Endothelial cell (in vitro differentiated cells): Measurements from ENCODE around the gene RNASET2. TPM values are rescaled to one million over a fixed set of nuclear protein-coding genes. Genes with fewer than 3 reads are reported as not detected.

ENCODE experiments used
- DNase-seq: peaks from one replicate; pipeline ENCODE4 v3.0.0; 2021; ENCODE audit warnings: low spot score
- H3K27ac Mint-ChIP-seq: one replicate; pipeline ENCODE4 v1.8.0; 2021; ENCODE audit warnings: mixed read lengths, inconsistent platforms; ENCODE audit not compliant: unreplicated experiment
- H3K27me3 Mint-ChIP-seq: one replicate; pipeline ENCODE4 v1.8.0; 2021; ENCODE audit warnings: mild to moderate bottlenecking, moderate library complexity, mixed read lengths, inconsistent platforms; ENCODE audit not compliant: unreplicated experiment
- H3K36me3 Mint-ChIP-seq: one replicate; pipeline ENCODE4 v1.8.0; 2021; ENCODE audit warnings: mild to moderate bottlenecking, low read depth, mixed read lengths, inconsistent platforms; ENCODE audit not compliant: unreplicated experiment
- H3K4me1 Mint-ChIP-seq: one replicate; pipeline ENCODE4 v1.8.0; 2021; ENCODE audit warnings: mild to moderate bottlenecking, mixed read lengths, inconsistent platforms; ENCODE audit not compliant: unreplicated experiment
- H3K4me3 Mint-ChIP-seq: one replicate; pipeline ENCODE4 v1.8.0; 2021; ENCODE audit warnings: mild to moderate bottlenecking, mixed read lengths, inconsistent platforms; ENCODE audit not compliant: unreplicated experiment
- H3K9me3 Mint-ChIP-seq: one replicate; pipeline ENCODE4 v1.8.0; 2021; ENCODE audit warnings: mixed read lengths, inconsistent platforms; ENCODE audit not compliant: unreplicated experiment
- total RNA-seq: library from RNA; stranded (reverse); fragmentation: NEBNext Ultra II Directional; extraction: Animal tissue kit (Norgen Biotek cat#: 25700); gene quantifications from one replicate; pipeline ENCODE4 v1.2.1, GENCODE V29; 2021; ENCODE audit not compliant: unreplicated experiment
- TF ChIP-seq, protein P1 (sequence below): fragments of 200-600 bp; sonication (generic); IDR thresholded peaks from one replicate; pipeline ENCODE4 v1.5.0; 2021; ENCODE audit warnings: antibody characterized with exemption; ENCODE audit not compliant: unreplicated experiment

Gene RNASET2
- total RNA-seq, 1 donor from 2014 or later = 11.6 TPM

GRCh38 chr6:166996406-166996805, 40.1 kb upstream of the RNASET2 start:
- no peaks in the 10 kb centered on the region for H3K9me3 Mint-ChIP-seq
- H3K36me3 Mint-ChIP-seq = no peaks in the 10 kb centered on the region
- peaks cover 22% of the 10 kb centered on the region for H3K4me1 Mint-ChIP-seq
- DNase-seq = no peak
- peaks cover 5% of the 10 kb centered on the region for H3K27me3 Mint-ChIP-seq
- no peak overlapping the region for H3K27ac Mint-ChIP-seq
- TF ChIP-seq, protein P1, sequence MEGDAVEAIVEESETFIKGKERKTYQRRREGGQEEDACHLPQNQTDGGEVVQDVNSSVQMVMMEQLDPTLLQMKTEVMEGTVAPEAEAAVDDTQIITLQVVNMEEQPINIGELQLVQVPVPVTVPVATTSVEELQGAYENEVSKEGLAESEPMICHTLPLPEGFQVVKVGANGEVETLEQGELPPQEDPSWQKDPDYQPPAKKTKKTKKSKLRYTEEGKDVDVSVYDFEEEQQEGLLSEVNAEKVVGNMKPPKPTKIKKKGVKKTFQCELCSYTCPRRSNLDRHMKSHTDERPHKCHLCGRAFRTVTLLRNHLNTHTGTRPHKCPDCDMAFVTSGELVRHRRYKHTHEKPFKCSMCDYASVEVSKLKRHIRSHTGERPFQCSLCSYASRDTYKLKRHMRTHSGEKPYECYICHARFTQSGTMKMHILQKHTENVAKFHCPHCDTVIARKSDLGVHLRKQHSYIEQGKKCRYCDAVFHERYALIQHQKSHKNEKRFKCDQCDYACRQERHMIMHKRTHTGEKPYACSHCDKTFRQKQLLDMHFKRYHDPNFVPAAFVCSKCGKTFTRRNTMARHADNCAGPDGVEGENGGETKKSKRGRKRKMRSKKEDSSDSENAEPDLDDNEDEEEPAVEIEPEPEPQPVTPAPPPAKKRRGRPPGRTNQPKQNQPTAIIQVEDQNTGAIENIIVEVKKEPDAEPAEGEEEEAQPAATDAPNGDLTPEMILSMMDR = no peak
- no peak overlapping the region for H3K4me3 Mint-ChIP-seq

GRCh38 chr6:166989427-166990032, 33.2 kb upstream of the RNASET2 start:
- TF ChIP-seq, protein P1 = peak; percentile 42
- Mint-ChIP-seq H3K9me3 (no peaks in the 10 kb centered on the region), H3K27ac (no peak overlapping the region), H3K27me3 (peaks cover 2% of the 10 kb centered on the region), H3K36me3 (no peaks in the 10 kb centered on the region), H3K4me3 (no peak overlapping the region), H3K4me1 (no peaks in the 10 kb centered on the region)
- peak; percentile 30 for DNase-seq

DNA sequence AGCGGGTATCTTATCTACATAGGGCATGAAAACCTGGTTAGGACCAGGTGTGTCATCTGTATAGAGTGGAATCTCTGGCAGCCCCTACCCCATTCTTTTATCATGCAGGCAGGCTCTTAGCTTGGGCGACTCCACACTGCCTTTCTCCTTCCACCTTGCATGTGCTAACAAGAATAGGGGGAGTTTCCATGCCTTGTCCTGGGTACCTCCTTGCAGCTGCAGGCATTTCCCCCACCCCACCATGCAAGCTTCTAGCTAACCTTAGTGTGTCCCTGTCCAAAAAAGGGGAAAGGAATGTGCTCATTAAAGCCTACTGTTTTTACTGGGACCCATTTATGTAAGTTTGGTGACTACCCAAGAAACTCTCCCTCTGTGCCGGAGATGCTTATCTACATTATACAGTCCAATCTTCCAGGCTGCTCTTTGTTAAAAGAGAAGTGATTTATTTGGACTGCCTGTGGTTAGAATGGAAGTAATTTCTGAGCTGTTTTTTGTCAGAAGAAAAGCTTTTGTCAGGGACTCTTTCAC, 32.4 kb upstream of the RNASET2 start:
- H3K27me3 Mint-ChIP-seq = peaks cover 2% of the 10 kb centered on the region
- H3K9me3 Mint-ChIP-seq = no peaks in the 10 kb centered on the region
- H3K27ac Mint-ChIP-seq = no peak overlapping the region
- TF ChIP-seq, protein P1 = no peak
- H3K4me3 Mint-ChIP-seq = no peak overlapping the region
- DNase-seq = no peak
- no peaks in the 10 kb centered on the region for H3K36me3 Mint-ChIP-seq
- no peaks in the 10 kb centered on the region for H3K4me1 Mint-ChIP-seq

GRCh38 chr6:166987930-166988329, 31.6 kb upstream of the RNASET2 start:
- Mint-ChIP-seq H3K4me1 (no peaks in the 10 kb centered on the region), H3K27me3 (peaks cover 2% of the 10 kb centered on the region), H3K36me3 (no peaks in the 10 kb centered on the region), H3K4me3 (no peak overlapping the region), H3K27ac (no peak overlapping the region), H3K9me3 (no peaks in the 10 kb centered on the region)
- DNase-seq = no peak
- TF ChIP-seq, protein P1 = no peak

GRCh38 chr6:166987448-166987847, 31.1 kb upstream of the RNASET2 start:
- H3K27ac Mint-ChIP-seq = no peak overlapping the region
- TF ChIP-seq, protein P1 = no peak

More at GRCh38 chr6:166987448-166987847, 31.1 kb upstream of the RNASET2 start:
- H3K27me3 Mint-ChIP-seq = peaks cover 2% of the 10 kb centered on the region
- DNase-seq = no peak
- H3K36me3 Mint-ChIP-seq = no peaks in the 10 kb centered on the region
- no peak overlapping the region for H3K4me3 Mint-ChIP-seq
- H3K4me1 Mint-ChIP-seq = no peaks in the 10 kb centered on the region
- H3K9me3 Mint-ChIP-seq = no peaks in the 10 kb centered on the region
